ENCODE data around the gene SPAG6. TPM values are rescaled to one million over a fixed set of nuclear protein-coding genes. Genes with fewer than 3 reads are reported as not detected.

The SPAG6 gene
- total and polyA plus RNA-seq, 9 of the 15 experiments (the other 6 are each of a cell fraction or from before 2014, with no cell fraction given), result 3.5 to 23.1 (median 11.8) TPM

DNA sequence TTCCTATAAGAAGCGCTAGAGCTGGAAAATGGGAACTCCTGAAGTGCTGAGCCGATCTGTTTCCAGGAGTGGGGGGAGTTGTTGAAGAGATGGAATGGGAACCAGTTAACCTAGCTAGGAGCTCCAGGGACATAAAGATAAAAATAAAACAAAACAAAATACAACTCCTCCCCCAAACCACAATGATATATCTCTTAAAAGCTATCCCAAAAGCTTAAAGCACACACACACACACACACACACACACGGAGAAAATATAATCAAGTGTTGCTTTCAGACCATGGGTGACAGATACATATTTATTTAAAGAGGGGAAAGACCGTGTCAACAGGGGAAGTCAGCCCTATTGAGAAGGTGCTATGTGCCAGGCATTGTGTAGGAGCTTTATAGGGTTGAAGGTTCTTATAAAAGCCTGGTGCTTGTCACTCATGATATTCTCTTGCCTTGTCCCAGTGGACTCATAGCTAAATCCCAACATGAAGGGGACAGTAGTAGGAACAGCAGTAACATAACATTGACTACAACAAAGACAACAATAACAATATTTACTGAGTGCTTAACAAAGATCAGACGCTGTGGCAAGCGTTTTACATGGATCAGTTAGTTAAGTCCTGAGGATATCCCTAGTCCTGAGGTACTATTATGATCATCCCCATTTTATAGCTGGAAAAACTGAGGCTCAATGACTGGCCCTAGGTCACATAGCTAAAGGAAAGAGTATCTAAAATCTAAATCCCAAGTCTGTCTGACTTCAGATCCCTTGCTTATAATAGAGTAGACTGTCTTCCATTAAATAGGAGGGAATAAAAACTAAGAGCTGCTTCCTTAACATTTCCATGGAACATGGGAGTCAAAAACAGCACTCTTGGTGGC, 115.5 kb downstream of the SPAG6 start (continued):
- TF ChIP-seq, protein P1, sequence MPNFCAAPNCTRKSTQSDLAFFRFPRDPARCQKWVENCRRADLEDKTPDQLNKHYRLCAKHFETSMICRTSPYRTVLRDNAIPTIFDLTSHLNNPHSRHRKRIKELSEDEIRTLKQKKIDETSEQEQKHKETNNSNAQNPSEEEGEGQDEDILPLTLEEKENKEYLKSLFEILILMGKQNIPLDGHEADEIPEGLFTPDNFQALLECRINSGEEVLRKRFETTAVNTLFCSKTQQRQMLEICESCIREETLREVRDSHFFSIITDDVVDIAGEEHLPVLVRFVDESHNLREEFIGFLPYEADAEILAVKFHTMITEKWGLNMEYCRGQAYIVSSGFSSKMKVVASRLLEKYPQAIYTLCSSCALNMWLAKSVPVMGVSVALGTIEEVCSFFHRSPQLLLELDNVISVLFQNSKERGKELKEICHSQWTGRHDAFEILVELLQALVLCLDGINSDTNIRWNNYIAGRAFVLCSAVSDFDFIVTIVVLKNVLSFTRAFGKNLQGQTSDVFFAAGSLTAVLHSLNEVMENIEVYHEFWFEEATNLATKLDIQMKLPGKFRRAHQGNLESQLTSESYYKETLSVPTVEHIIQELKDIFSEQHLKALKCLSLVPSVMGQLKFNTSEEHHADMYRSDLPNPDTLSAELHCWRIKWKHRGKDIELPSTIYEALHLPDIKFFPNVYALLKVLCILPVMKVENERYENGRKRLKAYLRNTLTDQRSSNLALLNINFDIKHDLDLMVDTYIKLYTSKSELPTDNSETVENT (CRISPR knock-in tag; IDR thresholded peaks at IDR 0.05), result no peak
- no peak for TF ChIP-seq HSF4 (CRISPR knock-in tag; IDR thresholded peaks at IDR 0.05; ENCODE audit: borderline replicate concordance)
- 0 out of 2 replicates have a peak, but pooled peaks have one; percentile 28 for TF ChIP-seq LCOR (CRISPR knock-in tag; IDR thresholded peaks at IDR 0.05)
- peak; percentile 75 for TF ChIP-seq BCOR (IDR thresholded peaks at IDR 0.05)
- no peak for TF ChIP-seq SMARCB1 (IDR thresholded peaks at IDR 0.05; ENCODE audit: insufficient read length, low read depth)
- no peak for TF ChIP-seq FIP1L1 (IDR thresholded peaks at IDR 0.05; ENCODE audit: low read depth, low read length, poor library complexity, severe bottlenecking)
- TF ChIP-seq SMARCA5 (IDR thresholded peaks at IDR 0.05), result 0 out of 2 replicates have a peak, but pooled peaks have one; percentile 31
- peak in 1 of 2 experiments; percentile 8; a peak in 1 of 4 replicates for TF ChIP-seq KDM1A (IDR thresholded peaks at IDR 0.05)
- no peak for TF ChIP-seq YY1 (IDR thresholded peaks at IDR 0.05; ENCODE audit: borderline replicate concordance in 1 of 3, control insufficient read depth in 1 of 3, extremely low read depth in 1 of 3, insufficient read depth in 3 of 3, insufficient read length in 1 of 3, insufficient replicate concordance in 2 of 3, low read depth in 1 of 3, low read length in 2 of 3)
- TF ChIP-seq SMARCE1 (IDR thresholded peaks at IDR 0.05), result peak; percentile 63; the same call in 1 of the 2 replicates
- TF ChIP-seq, protein P2, sequence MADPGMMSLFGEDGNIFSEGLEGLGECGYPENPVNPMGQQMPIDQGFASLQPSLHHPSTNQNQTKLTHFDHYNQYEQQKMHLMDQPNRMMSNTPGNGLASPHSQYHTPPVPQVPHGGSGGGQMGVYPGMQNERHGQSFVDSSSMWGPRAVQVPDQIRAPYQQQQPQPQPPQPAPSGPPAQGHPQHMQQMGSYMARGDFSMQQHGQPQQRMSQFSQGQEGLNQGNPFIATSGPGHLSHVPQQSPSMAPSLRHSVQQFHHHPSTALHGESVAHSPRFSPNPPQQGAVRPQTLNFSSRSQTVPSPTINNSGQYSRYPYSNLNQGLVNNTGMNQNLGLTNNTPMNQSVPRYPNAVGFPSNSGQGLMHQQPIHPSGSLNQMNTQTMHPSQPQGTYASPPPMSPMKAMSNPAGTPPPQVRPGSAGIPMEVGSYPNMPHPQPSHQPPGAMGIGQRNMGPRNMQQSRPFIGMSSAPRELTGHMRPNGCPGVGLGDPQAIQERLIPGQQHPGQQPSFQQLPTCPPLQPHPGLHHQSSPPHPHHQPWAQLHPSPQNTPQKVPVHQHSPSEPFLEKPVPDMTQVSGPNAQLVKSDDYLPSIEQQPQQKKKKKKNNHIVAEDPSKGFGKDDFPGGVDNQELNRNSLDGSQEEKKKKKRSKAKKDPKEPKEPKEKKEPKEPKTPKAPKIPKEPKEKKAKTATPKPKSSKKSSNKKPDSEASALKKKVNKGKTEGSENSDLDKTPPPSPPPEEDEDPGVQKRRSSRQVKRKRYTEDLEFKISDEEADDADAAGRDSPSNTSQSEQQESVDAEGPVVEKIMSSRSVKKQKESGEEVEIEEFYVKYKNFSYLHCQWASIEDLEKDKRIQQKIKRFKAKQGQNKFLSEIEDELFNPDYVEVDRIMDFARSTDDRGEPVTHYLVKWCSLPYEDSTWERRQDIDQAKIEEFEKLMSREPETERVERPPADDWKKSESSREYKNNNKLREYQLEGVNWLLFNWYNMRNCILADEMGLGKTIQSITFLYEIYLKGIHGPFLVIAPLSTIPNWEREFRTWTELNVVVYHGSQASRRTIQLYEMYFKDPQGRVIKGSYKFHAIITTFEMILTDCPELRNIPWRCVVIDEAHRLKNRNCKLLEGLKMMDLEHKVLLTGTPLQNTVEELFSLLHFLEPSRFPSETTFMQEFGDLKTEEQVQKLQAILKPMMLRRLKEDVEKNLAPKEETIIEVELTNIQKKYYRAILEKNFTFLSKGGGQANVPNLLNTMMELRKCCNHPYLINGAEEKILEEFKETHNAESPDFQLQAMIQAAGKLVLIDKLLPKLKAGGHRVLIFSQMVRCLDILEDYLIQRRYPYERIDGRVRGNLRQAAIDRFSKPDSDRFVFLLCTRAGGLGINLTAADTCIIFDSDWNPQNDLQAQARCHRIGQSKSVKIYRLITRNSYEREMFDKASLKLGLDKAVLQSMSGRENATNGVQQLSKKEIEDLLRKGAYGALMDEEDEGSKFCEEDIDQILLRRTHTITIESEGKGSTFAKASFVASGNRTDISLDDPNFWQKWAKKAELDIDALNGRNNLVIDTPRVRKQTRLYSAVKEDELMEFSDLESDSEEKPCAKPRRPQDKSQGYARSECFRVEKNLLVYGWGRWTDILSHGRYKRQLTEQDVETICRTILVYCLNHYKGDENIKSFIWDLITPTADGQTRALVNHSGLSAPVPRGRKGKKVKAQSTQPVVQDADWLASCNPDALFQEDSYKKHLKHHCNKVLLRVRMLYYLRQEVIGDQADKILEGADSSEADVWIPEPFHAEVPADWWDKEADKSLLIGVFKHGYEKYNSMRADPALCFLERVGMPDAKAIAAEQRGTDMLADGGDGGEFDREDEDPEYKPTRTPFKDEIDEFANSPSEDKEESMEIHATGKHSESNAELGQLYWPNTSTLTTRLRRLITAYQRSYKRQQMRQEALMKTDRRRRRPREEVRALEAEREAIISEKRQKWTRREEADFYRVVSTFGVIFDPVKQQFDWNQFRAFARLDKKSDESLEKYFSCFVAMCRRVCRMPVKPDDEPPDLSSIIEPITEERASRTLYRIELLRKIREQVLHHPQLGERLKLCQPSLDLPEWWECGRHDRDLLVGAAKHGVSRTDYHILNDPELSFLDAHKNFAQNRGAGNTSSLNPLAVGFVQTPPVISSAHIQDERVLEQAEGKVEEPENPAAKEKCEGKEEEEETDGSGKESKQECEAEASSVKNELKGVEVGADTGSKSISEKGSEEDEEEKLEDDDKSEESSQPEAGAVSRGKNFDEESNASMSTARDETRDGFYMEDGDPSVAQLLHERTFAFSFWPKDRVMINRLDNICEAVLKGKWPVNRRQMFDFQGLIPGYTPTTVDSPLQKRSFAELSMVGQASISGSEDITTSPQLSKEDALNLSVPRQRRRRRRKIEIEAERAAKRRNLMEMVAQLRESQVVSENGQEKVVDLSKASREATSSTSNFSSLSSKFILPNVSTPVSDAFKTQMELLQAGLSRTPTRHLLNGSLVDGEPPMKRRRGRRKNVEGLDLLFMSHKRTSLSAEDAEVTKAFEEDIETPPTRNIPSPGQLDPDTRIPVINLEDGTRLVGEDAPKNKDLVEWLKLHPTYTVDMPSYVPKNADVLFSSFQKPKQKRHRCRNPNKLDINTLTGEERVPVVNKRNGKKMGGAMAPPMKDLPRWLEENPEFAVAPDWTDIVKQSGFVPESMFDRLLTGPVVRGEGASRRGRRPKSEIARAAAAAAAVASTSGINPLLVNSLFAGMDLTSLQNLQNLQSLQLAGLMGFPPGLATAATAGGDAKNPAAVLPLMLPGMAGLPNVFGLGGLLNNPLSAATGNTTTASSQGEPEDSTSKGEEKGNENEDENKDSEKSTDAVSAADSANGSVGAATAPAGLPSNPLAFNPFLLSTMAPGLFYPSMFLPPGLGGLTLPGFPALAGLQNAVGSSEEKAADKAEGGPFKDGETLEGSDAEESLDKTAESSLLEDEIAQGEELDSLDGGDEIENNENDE (IDR thresholded peaks at IDR 0.05; ENCODE audit: low read depth, low read length), result no peak
- no peak for TF ChIP-seq CTBP1 (IDR thresholded peaks at IDR 0.05; ENCODE audit: borderline replicate concordance)
- peak; percentile 46; the same call in 1 of the 2 replicates for TF ChIP-seq DPF2 (IDR thresholded peaks at IDR 0.05)
- TF ChIP-seq KLF6 (CRISPR knock-in tag; IDR thresholded peaks at IDR 0.05; ENCODE audit: borderline replicate concordance), result no peak
